Upper lobe of left lung (tissue), 4 donors: ENCODE measurements around the gene TPPP.

Experiments used
- CTCF ChIP-seq, 6 experiments: fragments of 450-650 bp in 4 of 6; fragments of 200-600 bp in 2 of 6; sonication (generic) in 2 of 6; IDR thresholded peaks; one replicate each; pipeline ENCODE4 v1.5.1; 2016 to 2019; ENCODE audit warnings: antibody characterized with exemption in 6 of 6
- EP300 ChIP-seq, 4 donors: sonication (generic); formaldehyde crosslinking; IDR thresholded peaks; one replicate each; pipeline ENCODE4 v1.5.1; 2017; ENCODE audit warnings: antibody characterized with exemption in 4 of 4, control low read depth in 2 of 4
- POLR2A ChIP-seq, 4 donors: fragments of 450-650 bp; IDR thresholded peaks; one replicate each; pipeline ENCODE4 v1.5.1; 2016 to 2017; ENCODE audit warnings: antibody characterized with exemption in 4 of 4, mild to moderate bottlenecking in 2 of 4
- POLR2AphosphoS5 ChIP-seq, 2 donors: sonication (generic); formaldehyde crosslinking; IDR thresholded peaks; one replicate each; pipeline ENCODE4 v1.5.1; 2017; ENCODE audit warnings: antibody characterized with exemption in 2 of 2

GRCh38 chr5:664343-664993 lies 28.7 kb downstream of the TPPP start:
- TF ChIP-seq CTCF (IDR thresholded peaks at IDR 0.05): no peak
- no peak for TF ChIP-seq POLR2AphosphoS5 (IDR thresholded peaks at IDR 0.05)
- no peak for TF ChIP-seq POLR2A (IDR thresholded peaks at IDR 0.05)
- no peak for TF ChIP-seq EP300 (IDR thresholded peaks at IDR 0.05)
